ENCODE results near the gene DBT.

- TF ChIP-seq, protein P1, sequence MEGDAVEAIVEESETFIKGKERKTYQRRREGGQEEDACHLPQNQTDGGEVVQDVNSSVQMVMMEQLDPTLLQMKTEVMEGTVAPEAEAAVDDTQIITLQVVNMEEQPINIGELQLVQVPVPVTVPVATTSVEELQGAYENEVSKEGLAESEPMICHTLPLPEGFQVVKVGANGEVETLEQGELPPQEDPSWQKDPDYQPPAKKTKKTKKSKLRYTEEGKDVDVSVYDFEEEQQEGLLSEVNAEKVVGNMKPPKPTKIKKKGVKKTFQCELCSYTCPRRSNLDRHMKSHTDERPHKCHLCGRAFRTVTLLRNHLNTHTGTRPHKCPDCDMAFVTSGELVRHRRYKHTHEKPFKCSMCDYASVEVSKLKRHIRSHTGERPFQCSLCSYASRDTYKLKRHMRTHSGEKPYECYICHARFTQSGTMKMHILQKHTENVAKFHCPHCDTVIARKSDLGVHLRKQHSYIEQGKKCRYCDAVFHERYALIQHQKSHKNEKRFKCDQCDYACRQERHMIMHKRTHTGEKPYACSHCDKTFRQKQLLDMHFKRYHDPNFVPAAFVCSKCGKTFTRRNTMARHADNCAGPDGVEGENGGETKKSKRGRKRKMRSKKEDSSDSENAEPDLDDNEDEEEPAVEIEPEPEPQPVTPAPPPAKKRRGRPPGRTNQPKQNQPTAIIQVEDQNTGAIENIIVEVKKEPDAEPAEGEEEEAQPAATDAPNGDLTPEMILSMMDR (IDR thresholded peaks at IDR 0.05; ENCODE audit: low read length): no peak
- no peak for TF ChIP-seq EZH2phosphoT487 (IDR thresholded peaks at IDR 0.05; ENCODE audit: low read length)
These were observed 81.6 kb downstream of the DBT start for GRCh38 chr1:100168051-100168450.
